ENCODE data around the gene CENPV.
"Not testable (repeated sequence)": the region's sequence is repeated elsewhere in the genome, so short reads cannot be mapped to it uniquely, and the experiment has no call there.

Gene CENPV

DNA sequence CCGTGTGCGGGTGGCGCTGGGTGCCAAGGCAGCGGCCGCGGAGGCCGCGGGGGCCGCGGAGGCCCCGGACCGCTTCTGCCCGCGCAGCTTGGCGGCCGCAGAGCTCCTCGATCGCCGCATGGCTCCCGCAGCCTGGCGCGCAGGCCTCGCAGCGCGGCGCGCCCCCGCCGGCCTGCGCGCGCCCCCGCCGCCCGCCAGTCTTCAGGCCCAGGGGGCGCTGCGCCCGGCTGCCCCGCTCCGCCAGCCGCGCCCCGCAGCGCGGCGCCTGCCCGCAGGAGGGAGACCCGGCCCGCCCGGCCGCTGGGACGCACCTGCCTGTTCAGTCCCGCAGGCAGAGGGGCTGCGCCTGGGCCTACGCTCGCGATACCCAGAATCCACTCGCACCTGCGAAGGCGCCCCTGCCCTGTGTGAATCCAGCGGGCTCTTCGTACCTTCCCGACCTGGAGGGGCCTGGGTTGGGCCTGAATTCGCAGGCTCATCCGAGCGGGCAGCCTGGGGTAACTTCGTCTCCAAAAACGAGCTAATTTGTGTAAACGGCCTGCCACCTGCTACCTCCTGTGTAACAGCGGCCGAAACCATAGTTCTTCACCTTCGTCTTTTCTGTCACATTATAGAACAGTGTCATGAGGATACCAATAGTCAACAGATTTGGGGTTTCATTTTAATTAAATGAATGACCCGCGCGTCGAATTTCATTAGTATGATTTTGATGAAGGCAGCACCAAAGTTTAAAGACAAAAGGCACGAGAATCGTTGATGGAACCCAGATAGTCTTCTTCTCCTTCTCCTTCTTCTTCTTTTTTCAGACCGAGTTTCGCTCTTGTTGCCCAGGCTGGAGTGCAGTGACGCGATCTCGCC, at the start of gene CENPV:
CENPV (minus strand) TSS at position 153 of the 858 bp plus-strand sequence; CDS start at position 120, 33 bp downstream.
- DNase-seq (ENCODE audit: low read depth) = no peak
- peak within 1 kb of the TSS; percentile 59 for H3K4me3 ChIP-seq (ENCODE audit: control insufficient read depth, low read depth, low read length)
- TF ChIP-seq, protein P1, sequence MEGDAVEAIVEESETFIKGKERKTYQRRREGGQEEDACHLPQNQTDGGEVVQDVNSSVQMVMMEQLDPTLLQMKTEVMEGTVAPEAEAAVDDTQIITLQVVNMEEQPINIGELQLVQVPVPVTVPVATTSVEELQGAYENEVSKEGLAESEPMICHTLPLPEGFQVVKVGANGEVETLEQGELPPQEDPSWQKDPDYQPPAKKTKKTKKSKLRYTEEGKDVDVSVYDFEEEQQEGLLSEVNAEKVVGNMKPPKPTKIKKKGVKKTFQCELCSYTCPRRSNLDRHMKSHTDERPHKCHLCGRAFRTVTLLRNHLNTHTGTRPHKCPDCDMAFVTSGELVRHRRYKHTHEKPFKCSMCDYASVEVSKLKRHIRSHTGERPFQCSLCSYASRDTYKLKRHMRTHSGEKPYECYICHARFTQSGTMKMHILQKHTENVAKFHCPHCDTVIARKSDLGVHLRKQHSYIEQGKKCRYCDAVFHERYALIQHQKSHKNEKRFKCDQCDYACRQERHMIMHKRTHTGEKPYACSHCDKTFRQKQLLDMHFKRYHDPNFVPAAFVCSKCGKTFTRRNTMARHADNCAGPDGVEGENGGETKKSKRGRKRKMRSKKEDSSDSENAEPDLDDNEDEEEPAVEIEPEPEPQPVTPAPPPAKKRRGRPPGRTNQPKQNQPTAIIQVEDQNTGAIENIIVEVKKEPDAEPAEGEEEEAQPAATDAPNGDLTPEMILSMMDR (IDR thresholded peaks at IDR 0.05; ENCODE audit: control insufficient read depth, insufficient read depth, low read depth, low read length, missing control alignments) = peak; percentile 8

DNA sequence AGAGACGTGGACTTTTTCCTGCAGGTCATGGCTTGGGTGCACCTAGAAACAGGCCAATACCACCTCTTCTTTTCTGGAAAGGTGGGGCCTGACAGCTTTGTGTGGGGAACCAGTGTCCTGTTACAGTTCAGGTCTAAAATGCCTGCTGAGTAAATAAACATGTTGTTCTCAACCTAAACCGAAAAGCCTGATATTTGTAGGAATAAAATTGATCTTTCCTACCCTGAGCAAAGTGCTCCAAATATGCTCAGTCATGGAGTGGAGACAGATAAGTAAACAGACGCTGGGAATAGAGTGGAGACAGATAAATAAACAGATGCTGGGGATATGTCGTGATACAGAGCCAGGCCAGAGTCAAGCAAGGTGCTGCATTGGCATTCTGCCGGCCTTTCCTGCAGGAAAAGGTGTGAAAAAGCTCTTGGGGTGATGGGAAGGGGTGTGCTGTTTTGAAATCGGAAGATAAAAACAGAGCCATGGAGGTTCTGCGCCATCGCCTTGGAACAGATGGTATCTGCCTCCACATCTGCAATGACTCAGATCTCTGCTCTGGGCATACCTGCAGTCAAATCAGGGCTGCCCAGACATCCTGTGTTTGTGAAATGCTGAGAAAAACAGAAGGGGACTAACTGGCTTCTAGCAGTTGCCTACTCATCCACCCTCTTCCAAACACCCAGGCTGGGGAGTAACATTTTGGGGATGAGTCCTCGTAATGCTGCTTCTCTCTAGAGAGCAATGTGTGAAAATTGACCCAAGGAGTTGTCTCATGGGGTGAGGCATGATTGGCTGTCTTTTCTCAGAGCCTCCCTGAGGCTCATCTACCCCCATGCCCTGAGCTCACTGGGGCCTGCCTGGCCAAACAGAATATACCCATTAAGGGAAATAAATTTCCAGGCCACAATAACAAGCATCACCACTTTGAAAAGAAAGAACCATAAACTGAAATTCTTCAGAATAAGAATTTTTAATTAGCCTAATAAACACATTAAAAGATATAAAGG, 45.3 kb upstream of the CENPV start:
- TF ChIP-seq, protein P1 (IDR thresholded peaks at IDR 0.05; ENCODE audit: control insufficient read depth, insufficient read depth, low read depth, low read length, missing control alignments) = no peak
- no peak for DNase-seq (ENCODE audit: low read depth)
- H3K4me3 ChIP-seq (ENCODE audit: control insufficient read depth, low read depth, low read length) = no peak overlapping the region

DNA sequence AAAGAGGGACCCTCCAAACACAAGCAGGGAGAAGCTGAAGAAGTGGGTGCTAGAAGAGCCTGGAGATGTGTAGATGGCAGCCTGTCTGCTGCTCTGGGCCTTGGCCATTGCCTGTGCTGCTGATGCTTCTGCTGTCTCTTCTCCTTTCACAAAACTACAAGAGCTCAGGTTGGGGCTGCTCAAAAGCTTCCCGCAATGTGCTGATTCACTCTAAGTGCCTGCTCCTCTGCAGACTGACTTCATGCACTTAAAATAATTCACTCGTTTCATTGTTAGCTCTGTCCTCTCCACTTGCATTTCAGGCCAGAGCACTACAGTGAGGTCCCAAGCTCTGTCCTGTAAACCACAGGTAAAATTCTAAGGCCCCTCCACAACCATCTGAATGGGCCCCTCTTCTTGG, 43.4 kb upstream of the CENPV start:
- not testable (repeated sequence) for DNase-seq (ENCODE audit: low read depth); H3K4me3 ChIP-seq (ENCODE audit: control insufficient read depth, low read depth, low read length)

DNA sequence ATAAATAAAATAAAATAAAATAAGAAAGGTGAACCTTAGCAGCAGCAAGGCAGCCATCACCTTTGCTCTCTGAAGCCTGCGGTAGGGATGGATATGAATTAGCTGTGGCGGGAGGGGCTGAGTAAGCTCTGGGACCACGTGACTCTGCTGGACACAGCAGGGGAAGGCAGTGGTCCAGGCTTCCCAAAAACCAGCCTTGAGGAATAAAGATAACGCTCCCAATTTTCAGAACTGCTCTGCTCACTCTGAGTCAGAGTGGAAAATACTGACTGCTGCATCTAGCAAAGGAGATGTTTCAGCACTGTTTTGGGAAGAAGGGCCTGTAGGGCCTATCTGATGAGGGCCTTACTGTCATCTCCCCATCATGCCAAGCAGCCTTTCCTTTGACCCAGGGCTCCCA, 42.6 kb upstream of the CENPV start:
- DNase-seq (ENCODE audit: low read depth) = not testable (repeated sequence)

DNA sequence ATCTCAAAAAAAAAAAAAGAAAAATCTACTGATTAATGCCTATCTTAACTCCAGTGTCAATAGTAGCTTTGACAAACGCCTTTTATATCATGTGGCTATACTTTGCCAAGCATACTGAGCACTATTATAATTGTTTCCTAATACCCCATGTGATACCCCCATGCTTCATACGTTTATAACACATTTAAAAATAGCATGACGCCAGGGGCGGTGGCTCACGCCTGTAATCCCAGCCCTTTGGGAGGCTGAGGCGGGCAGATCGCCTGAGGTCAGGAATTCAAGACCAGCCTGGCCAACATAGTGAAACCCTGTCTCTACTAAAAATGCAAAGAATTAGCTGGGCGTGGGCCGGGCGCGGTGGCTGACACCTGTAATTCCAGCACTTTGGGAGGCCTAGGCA, 39.2 kb upstream of the CENPV start:
- DNase-seq (ENCODE audit: low read depth); H3K4me3 ChIP-seq (ENCODE audit: control insufficient read depth, low read depth, low read length): not testable (repeated sequence)

More for the DNA sequence above, 42.6 kb upstream of the CENPV start:
- not testable (repeated sequence) for H3K4me3 ChIP-seq (ENCODE audit: control insufficient read depth, low read depth, low read length)

DNA sequence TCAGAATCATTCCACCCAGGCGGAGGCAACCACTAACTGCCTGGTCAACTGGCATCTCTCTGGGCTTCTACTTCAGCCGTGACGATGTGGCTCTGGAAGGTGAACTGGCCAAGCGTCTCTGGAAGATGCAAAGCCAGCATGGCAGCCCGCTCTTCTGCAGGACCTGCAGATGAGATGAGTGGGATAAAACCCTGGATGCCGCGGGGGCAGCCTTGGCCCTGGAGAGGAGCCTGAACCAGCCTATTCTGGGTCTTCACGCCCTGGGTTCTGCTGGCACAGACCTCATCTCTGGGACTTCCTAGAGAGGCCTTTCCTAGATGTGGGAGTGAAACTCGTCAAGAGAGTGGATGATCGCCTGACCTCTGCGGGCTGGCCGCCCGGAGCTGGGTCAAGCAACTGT, 38.2 kb upstream of the CENPV start:
- no peak overlapping the region for H3K4me3 ChIP-seq (ENCODE audit: control insufficient read depth, low read depth, low read length)
- TF ChIP-seq, protein P1 (IDR thresholded peaks at IDR 0.05; ENCODE audit: control insufficient read depth, insufficient read depth, low read depth, low read length, missing control alignments) = no peak
- DNase-seq (ENCODE audit: low read depth) = no peak

DNA sequence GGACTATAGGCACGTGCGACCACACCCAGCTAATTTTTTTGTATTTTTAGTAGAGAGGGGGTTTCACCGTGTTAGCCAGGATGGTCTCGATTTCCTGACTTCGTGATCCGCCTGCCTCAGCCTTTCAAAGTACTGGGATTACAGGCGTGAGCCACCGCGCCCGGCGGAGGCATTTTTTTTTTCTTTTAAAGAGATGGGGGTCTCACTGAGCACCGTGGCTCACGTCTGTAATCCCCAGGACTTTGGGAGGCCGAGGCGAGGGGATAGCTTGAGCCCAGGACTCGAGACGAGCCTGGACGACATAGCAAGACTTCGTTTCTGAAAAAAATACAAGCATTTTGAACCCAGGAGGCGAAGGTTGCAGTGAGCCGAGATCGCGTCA, 32.8 kb upstream of the CENPV start:
- not testable (repeated sequence) for H3K4me3 ChIP-seq (ENCODE audit: control insufficient read depth, low read depth, low read length); DNase-seq (ENCODE audit: low read depth)

DNA sequence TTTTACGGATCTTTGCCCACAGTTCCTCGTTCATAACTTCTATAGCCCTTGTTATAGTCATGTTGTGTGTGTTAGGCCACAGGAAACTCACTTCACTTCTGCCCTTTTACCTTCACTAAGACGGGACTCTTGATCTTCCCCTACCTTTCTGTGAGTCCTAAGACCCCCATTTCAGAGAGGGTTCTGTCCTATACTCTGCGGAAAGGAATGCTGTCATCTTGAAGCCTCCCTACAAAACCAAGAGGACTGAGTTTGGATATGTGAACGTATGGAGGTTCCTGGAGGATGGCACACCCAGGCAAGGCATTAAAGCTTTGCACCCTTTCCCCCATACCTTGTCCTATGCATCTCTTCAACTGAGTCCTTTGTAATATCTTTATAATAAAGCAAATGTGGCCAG, 31.3 kb upstream of the CENPV start:
- H3K4me3 ChIP-seq (ENCODE audit: control insufficient read depth, low read depth, low read length) = no peak overlapping the region
- no peak for DNase-seq (ENCODE audit: low read depth)
- TF ChIP-seq, protein P1 (IDR thresholded peaks at IDR 0.05; ENCODE audit: control insufficient read depth, insufficient read depth, low read depth, low read length, missing control alignments) = no peak

All from AG09309 (cell line).